AG04450 (cell line): ENCODE data around the gene CCDC78. TPM values are rescaled to one million over a fixed set of nuclear protein-coding genes. Genes with fewer than 3 reads are reported as not detected.
A peak's percentile ranks its signal among the peaks of the same experiment; 100 is the strongest.

Experiments
- CTCF ChIA-PET: fragments of 300-600, 350-600 bp; formaldehyde crosslinking; extraction: SDS; loops from one replicate; lab custom pipeline; 2022; ENCODE audit warnings: antibody characterized with exemption, inconsistent platforms; lab: Charles Lee
- POLR2A ChIA-PET: fragments of 350-600 bp; formaldehyde crosslinking; extraction: SDS; loops from one replicate; lab custom pipeline; 2021; ENCODE audit warnings: antibody characterized with exemption, inconsistent platforms; lab: Yijun Ruan, JAX
- DNase-seq: peaks from one replicate; pipeline ENCODE4 v3.0.0-alpha.2; 2011; ENCODE audit warnings: low read depth, low spot score
- H3K27ac ChIP-seq: one replicate; pipeline ENCODE4 v1.5.1; 2012; ENCODE audit warnings: low read depth, low read length, control low read depth
- H3K27me3 ChIP-seq: one replicate; pipeline ENCODE4 v1.6.0; 2012; ENCODE audit warnings: low read length; ENCODE audit not compliant: control insufficient read depth, insufficient read depth
- H3K4me3 ChIP-seq: 2 replicates; pipeline ENCODE4 v1.5.1; 2011; ENCODE audit warnings: mild to moderate bottlenecking, low read depth, low read length, control low read depth
- H3K9me3 ChIP-seq: 2 replicates; pipeline ENCODE4 v1.5.1; 2012; ENCODE audit warnings: low read length; ENCODE audit not compliant: control insufficient read depth, insufficient read depth
- CTCF ChIP-seq: IDR thresholded peaks from 2 replicates; pipeline ENCODE4 v1.5.1; 2011; ENCODE audit warnings: low read depth, low read length, control low read depth, inconsistent platforms
- polyA plus RNA-seq: library from polyadenylated mRNA; depleted of rRNA; stranded (reverse); fragments of >200 nt; gene quantifications from 2 replicates; pipeline ENCODE4 v1.2.3, GENCODE V29; 2011

Gene CCDC78
- polyA plus RNA-seq, 1 experiment: 1.1 TPM

DNA sequence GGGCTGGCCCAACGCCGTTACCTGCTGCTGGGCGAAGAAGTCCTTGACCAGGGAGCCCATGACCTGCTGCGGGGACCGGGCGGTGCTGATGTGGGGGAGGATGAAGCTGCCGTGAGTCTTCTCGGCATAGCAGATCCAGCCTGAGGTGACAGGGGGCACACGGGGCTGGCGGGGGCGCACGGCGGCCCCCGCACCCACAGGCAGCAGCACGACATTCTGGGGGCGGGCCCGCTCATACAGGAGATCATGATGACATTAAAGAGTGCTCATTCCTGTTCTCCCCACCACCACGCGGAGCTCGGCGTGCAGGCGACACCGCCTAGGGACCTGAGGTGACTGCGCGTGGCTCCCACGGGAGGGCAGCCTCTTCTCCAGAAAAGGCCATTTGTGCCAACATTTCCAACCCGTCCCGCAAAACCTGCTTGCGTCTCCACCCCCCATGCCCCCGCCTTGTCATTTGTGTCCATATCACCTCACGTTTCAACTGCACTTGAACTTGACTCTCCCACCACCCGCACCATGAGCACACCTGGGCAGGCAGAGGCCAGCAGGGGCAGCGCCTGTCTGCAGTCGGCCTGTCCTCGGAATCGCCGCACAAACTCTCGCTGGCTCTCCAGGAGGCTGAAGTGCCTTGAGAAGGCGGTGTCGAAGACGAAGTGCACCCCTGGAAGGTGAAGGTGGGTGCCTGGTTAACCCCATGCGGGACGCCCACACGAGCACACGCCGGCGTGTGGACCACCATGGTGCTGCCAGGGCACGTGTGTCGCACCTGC, 8.2 kb upstream of the CCDC78 start:
- ChIA-PET CTCF (no interaction called here), POLR2A (no interaction called here)
- TF ChIP-seq CTCF: no peak
- Histone ChIP-seq H3K4me3 (no peak overlapping the region), H3K27me3 (no peaks in the 10 kb centered on the region), H3K27ac (no peak overlapping the region), H3K9me3 (no peaks in the 10 kb centered on the region; the same call in 1 of the 2 replicates)
- DNase-seq: no peak

DNA sequence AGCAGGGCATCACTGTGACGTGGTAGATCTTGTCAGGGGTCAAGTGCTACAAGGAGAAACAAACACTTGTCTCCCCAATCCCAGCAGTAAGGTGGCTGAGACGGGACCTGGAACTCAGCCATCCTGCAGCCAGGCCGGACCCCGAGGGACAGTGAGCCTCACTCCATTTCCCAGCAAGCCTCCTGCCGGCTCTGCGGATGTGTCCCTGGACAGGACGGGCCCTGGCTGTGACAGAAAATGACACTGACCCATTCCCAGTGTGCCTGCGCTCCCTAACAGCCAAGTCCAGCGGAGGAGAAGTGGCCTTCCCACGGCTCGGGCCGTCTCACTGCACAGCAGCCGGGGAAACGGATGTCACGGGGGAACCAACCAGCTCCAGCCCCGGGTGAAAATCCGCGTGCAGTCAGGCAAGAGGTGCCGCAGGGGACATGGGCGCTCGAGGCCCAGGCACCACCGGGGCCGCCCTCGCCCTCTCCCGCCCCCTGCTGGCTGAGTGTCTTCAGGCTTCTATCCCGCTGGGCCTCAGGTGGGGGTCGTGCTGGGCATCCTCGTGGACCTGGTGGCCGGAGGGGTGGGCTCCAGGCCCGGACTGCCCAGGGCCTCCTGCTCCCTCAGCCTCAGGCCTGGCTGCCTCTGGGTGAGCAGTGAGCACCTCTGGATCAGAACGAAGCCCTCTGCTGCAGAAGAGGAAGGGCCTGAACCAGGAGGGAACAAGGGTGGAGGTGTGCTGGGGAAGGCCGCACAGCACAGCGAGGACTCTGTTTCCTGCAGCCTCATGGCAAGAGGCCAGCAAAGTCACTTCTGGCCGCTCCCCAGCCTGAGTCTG, 7.4 kb upstream of the CCDC78 start:
- CTCF ChIA-PET: interaction anchor here (1.0 kb wide), 1 partner anchor 13 kb away, joined by 3 read pairs; no protein-coding TSS in a partner anchor
- no peak overlapping the region for H3K27ac ChIP-seq
- POLR2A ChIA-PET: no interaction called here
- TF ChIP-seq CTCF: peak; percentile 47
- DNase-seq: no peak
- no peak overlapping the region for H3K4me3 ChIP-seq
- no peaks in the 10 kb centered on the region; the same call in 1 of the 2 replicates for H3K9me3 ChIP-seq
- no peaks in the 10 kb centered on the region for H3K27me3 ChIP-seq

DNA sequence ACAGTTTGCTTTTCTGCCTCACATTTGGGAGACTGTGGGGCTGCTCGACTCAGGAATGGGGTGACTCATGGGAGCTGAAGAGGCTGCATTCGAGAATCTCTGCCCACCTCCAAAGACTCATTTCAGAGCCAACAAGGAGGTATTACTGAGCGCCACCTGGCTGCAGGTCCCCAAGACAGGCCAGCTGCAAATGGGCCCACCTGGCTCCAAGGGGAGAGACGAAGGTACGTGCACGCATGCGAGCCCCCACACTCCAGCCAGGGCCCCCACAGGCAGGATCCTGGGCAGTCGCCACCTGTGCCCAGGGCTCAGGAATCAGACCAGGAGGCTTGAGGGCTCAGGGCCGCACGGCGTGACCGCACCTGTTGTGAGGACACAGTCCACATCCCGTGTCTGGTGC, 6.7 kb upstream of the CCDC78 start:
- Histone ChIP-seq H3K27ac (no peak overlapping the region), H3K27me3 (no peaks in the 10 kb centered on the region), H3K9me3 (no peaks in the 10 kb centered on the region; the same call in 1 of the 2 replicates), H3K4me3 (no peak overlapping the region)
- ChIA-PET POLR2A (no interaction called here), CTCF (interaction anchor here (1.0 kb wide), 1 partner anchor 14 kb away, joined by 3 read pairs; no protein-coding TSS in a partner anchor)
- no peak for TF ChIP-seq CTCF
- DNase-seq: no peak

- TF ChIP-seq CTCF: no peak
- no peaks in the 10 kb centered on the region for H3K27me3 ChIP-seq
- no peak for DNase-seq
- H3K9me3 ChIP-seq: no peaks in the 10 kb centered on the region; the same call in 1 of the 2 replicates
- H3K27ac ChIP-seq: no peak overlapping the region
- POLR2A ChIA-PET: no interaction called here
- CTCF ChIA-PET: no interaction called here
- H3K4me3 ChIP-seq: no peak overlapping the region
Observed at GRCh38 chr16:732332-732731, 6.1 kb upstream of the CCDC78 start.
